Subcutaneous adipose tissue (tissue), 4 donors: ENCODE measurements around the gene SLC7A11. TPM values are rescaled to one million over a fixed set of nuclear protein-coding genes. Genes with fewer than 3 reads are reported as not detected.

ENCODE experiments used
- CTCF ChIP-seq: fragments of 450-650 bp; IDR thresholded peaks from one replicate; pipeline ENCODE4 v1.5.1; 2016; ENCODE audit warnings: low read depth, mild to moderate bottlenecking, control low read depth, antibody characterized with exemption, moderate library complexity
- total RNA-seq, 4 donors: library from RNA; depleted of rRNA; stranded (reverse); fragments of >200 nt; gene quantifications; one replicate each; pipeline ENCODE4 v1.1.0, GENCODE V29; 2016

The SLC7A11 gene
- total RNA-seq, 4 donors from 2014 or later = 0.19 to 0.98 (median 0.54) TPM

GRCh38 chr4:138224614-138225013 lies 17.5 kb downstream of the SLC7A11 start:
- no peak for TF ChIP-seq CTCF

GRCh38 chr4:138223231-138223910 lies 18.8 kb downstream of the SLC7A11 start:
- no peak for TF ChIP-seq CTCF

- no peak for TF ChIP-seq CTCF
These were observed 20.1 kb downstream of the SLC7A11 start for GRCh38 chr4:138222046-138222445.

- TF ChIP-seq CTCF = no peak
These were observed 23.2 kb downstream of the SLC7A11 start for GRCh38 chr4:138218976-138219375.

- TF ChIP-seq CTCF = no peak
These were observed 24.6 kb downstream of the SLC7A11 start for GRCh38 chr4:138217567-138217966.

- no peak for TF ChIP-seq CTCF
These were observed 25.8 kb downstream of the SLC7A11 start for GRCh38 chr4:138216272-138216867.

GRCh38 chr4:138209094-138209493 lies 33.1 kb downstream of the SLC7A11 start:
- TF ChIP-seq CTCF = no peak
